HG02852 (cell line): Measurements from ENCODE around the gene RNF145.
"Not testable (repeated sequence)": the region's sequence is repeated elsewhere in the genome, so short reads cannot be mapped to it uniquely, and the experiment has no call there.

ENCODE experiments used
- ATAC-seq: cut with Tn5 transposase; IDR thresholded peaks from one replicate; pipeline ENCODE4 v1.9.1; 2021; ENCODE audit warnings: mild to moderate bottlenecking, moderate library complexity; ENCODE audit not compliant: unreplicated experiment

RNF145 gene, protein sequence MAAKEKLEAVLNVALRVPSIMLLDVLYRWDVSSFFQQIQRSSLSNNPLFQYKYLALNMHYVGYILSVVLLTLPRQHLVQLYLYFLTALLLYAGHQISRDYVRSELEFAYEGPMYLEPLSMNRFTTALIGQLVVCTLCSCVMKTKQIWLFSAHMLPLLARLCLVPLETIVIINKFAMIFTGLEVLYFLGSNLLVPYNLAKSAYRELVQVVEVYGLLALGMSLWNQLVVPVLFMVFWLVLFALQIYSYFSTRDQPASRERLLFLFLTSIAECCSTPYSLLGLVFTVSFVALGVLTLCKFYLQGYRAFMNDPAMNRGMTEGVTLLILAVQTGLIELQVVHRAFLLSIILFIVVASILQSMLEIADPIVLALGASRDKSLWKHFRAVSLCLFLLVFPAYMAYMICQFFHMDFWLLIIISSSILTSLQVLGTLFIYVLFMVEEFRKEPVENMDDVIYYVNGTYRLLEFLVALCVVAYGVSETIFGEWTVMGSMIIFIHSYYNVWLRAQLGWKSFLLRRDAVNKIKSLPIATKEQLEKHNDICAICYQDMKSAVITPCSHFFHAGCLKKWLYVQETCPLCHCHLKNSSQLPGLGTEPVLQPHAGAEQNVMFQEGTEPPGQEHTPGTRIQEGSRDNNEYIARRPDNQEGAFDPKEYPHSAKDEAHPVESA

DNA sequence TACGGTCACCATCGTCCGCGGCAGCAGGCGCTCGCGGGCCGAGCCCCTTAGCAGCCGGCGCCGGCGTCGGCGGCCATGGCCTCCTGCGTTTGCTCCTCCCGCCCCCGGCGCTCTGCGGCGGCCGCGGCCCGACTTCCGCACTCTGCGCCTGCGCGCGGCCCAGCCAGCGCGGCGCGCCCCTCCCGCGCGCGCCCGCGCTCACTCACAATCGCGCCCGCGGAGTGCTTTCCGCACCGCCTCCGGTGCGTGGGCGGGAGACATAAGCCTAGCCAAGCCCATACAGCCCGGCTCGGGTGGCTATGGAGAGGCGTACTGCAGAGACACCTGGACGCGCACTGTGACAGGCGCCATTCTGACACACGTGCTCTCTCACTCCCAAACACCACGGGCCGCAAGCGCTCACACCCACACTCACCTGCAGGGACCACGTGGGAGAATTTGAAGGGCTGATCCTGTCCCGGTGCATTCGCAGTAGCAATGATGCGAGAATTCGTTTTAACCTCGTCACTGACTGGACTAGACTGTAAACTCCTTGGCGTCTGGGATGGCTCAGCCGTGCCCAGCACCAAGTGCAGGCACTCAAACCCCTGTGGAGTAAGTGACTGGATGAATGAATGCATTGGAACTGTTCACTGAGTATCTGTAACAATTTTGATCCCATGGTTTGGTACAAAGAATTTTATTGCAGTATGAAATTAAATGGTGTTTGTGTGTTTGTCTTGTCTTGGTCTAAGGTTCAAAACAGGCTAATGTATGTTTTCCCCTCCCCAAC is at the start of gene RNF145:
TSS of gene RNF145 (minus strand) at position 116 of the 772 bp plus-strand sequence. CDS start 5,936 bp downstream, outside the sequence.
- ATAC-seq: peak; percentile 80

DNA sequence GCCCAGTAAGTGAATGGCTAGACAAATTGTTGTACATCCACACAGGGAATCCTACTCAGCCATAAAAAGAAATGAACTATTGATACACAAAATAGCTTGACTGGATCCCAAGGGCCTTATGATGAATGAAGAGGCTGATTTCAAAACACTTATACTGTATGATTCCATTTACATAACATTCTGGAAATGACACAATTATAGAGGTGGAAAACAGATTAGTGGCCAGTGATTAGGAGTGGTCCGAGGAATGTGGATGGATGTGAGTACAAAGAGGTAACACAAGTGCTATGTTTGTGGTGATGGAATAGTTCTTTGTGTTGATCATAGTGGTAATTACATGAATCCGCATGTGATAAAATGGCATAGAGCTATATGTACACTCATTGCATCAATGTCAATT is 49.0 kb upstream of the RNF145 start:
- no peak for ATAC-seq

DNA sequence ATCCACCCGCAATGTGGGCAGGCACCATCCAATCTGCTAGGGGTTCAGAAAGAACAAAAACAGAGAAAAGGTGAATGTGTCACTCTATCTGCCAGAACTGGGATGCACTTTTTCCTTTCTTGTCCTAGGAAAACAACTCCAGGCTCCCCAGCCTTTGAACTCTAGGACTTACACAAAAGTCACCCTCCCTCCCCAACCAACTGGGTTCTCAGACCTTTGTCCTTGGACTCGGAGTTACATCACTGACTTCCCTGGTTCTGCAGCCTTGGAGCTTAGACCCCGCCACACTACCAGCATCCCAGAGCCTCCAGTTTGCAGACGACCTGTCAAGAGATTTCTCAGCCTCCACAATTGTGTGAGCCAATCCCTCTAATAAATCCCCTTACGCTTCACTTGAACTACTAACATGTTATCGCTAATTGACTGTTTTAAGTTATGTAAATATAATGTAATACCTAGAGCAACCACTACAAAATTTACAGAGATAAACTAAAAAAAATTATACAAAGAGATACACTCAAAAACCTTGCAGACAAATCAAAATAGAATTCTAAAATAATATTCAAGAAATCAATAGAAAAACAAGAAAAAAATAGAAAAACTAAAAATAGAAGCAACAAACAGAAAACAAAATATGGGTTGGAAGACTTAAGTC is 48.4 kb upstream of the RNF145 start:
- ATAC-seq: no peak

DNA sequence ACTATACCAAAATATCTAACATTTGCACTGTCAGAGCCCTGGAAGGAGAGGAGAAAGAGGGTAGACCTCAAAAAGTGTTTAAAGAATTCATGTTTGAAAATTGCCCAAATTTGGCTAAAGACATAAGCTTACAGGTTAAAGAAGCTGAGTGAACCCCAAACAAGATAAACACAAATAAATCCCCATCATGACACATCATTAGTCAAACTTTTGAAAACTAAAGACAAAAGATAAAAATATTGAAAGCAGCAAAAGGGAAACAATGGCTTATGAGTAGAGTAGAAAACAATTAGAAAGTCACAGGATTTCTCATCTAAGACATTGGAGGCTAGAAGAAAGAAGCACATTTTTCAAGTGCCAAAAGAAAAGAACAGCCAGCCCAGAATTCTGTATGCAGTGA is 47.7 kb upstream of the RNF145 start:
- no peak for ATAC-seq

DNA sequence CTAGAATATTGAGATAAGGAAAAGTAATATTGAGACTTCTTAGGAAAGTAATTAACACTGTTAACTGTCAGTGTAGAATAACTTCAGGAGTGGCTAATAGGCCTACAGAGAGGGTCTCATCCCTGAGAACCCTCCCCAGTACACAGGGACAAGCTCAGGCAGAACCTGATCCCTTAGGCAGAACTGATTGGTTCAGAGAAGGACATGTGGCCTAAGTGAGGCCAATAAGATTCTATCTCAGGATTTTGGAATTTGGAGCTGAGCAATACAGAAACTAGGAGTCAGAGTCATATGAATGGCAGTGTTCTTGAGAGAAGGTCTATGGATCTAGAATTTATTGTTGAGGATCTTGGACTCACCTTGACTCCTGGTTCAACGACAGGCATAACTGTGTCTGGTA is 42.8 kb upstream of the RNF145 start:
- ATAC-seq: no peak

DNA sequence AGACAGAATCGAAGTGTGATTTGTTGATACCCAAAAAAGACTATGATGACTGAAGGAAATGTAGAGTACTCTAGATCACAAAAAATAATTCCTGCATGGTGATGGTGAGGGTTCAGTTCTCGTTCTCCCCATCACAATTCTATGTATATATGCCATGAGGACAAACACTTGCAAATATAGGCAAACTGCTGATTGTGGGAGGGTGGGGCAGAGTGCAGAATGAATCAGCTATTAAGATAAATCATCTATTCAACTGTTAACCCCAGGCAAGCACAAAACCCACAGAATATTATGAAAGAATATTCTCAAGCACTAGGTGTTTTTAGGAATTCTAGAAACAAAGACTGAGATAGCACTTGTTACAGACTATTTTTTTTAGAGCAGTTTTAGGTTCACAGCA is 39.8 kb upstream of the RNF145 start:
- ATAC-seq: no peak

DNA sequence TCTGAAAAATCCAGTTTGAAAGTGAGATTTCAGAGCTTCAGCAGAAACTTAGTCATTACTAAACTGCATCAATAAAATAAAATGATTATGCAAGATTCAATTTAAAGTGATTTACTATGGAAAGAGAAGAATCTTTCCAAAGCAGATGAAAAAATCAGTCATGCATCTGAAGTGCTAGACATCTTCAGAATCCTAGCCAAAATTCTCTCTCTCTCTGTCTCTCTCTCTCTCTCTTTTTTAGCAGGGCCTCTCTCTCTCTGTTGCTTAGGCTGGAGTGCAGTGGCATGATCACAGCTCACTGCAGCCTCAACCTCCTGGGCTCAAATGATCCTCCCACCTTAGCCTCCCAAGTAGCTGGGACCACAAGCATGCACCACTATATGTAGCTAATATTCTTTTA is 35.5 kb upstream of the RNF145 start:
- ATAC-seq: no peak

DNA sequence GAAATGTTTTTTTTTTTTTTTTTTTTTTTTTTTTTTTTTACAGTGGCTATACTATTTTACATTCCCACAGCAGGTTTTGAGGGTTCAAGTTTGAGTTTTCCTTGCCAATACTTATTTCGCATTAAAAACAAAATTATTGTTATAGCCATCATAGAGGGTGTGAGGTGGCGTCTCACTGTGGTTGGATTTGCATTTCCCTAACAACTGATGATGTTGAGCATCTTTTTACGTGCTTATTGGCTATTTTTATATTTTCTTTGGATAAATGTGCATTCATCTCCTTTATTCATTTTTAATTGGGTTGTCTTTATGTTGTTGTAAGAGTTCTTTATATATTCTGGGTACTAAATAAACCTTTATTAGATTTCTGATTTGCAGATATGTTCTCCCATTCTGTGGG is 34.8 kb upstream of the RNF145 start:
- ATAC-seq: no peak

DNA sequence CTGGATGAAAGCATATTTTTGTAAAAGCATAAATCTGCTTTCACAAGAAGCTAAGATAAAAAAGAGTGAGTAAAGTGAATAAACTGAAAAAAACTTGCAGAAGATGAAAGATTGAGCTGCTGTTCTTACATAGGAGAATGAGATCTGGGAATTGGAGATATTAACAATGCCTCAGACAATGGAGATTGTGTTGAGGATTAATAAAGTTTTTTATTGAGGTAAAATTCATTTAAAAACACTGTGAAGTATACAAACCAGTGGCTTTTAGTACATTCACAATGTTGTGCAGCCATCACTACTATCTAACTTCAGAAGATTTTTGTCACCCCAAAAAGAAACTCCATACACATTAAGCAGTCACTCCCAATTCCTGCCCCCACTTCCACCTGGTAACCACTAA is 34.0 kb upstream of the RNF145 start:
- ATAC-seq: no peak

DNA sequence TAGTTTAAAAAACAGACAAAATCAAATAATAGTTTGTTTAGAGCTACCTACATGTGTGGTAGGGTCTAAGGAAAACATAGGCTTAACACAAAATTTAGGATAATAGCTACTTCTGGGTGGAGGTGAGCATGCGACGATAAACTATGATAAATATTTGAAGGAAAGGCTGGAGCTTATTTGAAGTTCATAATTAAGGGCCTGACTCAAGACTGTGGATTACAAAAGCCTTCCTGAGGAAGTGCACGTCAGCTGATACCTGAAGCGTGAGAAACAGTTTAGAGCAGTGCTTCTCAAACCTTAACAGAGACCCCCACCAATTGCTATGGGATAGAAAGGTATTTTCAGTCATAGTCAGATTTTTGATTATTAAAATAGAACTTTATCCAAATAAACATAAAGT is 33.3 kb upstream of the RNF145 start:
- no peak for ATAC-seq

DNA sequence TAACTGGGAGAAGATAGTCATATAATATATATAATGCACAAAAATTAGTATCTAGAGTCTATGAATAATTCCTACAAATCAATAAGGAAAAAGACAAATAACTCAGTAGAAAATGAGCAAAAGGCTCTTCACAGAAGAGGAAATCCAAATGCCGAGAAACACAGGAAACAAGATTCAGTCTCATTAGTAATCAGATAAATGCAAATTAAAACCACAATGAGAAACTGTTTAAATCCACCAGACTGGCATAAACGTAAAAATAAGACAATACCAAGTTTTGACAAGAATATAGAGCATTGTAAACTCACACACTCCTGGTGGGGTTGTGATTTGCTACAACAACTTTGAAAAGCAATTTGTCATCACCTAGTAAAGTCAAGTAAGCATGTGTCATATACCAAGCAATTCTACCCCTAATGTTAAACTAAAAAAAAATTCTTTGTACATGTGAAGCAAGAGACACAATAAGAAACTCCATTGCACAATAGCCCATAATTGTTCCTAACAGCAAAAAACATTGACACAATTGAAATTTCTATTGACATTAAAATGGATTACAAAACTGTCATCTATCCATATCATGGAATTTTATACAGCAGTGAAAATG is 32.7 kb upstream of the RNF145 start:
- no peak for ATAC-seq

DNA sequence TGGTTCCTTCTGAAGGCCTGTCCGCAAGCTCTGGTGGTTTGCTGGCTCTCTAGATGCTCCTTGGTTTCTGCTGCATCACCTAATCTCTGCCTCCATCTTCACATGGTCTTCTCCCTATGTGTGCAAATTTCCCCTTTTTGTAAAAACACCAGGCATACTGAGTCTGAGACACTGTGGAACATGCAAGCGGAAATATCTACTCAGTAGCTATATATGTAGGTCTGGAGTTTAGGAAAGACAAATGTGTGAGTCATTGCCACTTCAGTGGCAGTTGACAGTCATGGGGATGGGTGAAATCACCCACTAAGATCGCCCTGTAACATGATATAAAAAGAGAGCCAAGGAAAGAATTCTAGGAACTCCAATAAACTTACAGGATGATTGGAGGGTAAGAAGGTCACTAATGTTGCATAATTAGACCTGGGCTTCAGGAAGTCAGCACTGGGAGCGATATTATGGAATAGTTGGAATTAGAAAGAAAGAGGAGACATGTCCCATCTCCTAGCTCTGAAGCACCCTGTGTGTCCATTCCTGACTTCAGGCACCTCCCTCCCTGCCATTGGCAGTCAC is 31.0 kb upstream of the RNF145 start:
- ATAC-seq: no peak

DNA sequence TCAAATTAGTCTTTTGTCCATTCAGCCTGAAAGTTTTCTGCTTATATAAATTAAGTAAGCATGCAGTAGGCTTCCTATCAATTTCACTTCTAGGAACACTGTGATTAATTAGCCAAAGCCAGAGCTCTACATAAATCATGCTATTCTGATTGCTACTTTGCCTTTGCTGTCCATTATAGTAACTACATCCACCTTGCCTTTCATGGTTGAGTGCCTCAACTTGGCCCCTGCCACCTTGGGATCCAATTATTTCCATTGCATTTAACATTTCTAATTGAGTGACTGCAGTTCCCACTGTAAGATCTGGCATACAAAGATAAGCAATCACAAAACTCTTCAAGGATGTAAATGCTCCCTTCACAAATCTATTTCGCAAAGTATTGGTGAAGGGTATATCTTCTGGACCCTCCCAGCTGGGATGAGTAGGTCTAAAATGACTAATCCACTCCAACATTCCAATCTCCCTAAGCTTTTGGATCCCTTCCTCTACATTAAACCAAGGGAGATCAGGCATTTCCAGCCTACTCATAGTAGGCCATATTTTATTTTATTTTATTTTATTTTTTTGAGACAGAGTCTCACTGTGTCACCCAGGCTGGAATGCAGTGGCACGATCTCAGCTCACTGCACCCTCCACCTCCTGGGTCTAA is 26.6 kb upstream of the RNF145 start:
- ATAC-seq: not testable (repeated sequence)

DNA sequence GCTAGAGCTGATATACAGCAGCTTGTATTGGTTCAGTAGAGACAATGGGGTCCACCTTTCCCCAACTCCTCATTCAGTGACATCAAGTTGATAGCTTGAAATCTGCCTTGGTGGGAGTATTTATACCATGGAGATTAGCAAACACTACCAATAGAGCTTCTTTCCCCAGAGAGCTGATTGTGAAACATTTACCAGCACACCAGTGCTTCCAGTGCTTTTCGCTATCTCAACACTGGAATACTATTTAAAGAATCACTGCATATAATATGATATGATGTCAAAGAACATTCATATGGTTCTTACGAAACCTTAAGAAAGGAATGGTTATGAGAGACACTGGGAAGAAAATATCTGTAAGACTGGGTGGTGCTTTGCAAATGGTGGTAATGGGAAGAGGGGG is 21.8 kb upstream of the RNF145 start:
- no peak for ATAC-seq

DNA sequence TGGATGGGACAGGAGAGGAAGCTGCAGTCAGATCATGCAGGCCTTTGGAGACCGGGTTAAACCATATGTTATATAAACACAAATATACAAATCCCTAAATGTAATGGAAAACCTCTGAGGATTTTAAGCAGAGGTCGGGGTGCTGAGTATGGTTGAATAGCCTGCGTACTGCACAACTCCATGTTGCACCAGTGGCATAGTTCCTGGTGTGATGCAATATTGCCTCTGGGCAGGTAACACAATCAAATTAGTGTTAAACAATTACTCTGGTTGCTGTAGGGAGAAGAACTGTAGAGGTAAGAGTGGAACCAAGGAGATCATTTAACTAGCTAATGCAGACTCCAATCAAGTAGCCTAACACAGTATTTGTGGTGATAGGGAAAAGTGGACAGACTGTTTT is 21.3 kb upstream of the RNF145 start:
- ATAC-seq: no peak

DNA sequence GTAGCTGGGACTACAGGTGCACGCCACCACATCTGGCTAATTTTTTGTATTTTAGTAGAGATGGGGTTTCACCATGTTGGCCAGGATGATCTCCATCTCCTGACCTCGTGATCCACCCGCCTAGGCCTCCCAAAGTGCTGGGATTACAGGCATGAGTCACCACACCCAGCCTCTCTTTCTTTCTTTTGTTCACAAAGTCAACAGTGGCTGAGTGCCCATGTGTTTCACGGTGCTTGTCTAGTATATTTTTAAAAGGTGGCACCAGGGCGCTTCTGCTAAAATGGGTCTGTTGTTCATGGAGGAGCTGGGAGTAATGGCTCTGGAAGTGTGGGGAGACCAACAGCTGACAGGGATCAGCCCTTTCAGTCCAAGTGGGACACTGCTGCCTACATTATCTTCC is 18.7 kb upstream of the RNF145 start:
- ATAC-seq: not testable (repeated sequence)

DNA sequence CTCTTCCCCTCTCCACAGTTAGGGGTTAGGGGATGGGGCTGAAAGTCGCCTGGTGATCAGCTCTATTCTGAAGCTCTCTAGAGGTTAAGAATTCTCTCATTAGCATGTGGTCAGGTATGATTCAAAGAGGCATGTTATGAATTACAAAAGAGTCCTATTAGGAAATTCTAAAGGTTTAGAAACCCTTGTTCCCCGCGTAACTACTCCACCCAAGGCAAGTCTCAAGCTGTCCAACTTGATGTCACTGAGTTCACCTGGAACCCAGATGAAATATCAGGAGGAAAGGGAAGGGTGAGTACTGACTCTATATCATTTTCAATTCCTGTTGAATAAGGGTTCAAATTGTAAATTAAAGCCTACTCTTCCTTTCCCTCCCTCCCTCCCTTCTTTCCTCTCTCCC is 18.1 kb upstream of the RNF145 start:
- ATAC-seq: no peak

DNA sequence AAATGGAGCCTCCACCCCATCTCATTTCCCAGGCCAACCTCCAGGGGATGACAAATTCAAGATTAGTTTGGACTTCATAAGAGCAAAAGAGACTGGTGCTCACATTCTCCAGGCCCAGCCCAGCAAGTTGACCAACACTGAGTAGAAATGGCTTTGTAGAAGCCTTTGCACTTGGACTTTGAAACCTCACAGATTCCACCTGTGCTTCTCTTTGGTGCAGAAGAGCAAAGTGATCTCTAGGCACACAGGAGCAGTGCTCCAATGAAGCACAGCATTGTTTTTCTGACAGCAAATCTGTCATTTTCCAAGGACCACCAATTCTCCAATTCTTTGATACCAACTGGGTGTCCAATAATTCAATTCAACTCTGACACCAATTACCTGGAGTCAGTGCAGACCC is 17.1 kb upstream of the RNF145 start:
- no peak for ATAC-seq

DNA sequence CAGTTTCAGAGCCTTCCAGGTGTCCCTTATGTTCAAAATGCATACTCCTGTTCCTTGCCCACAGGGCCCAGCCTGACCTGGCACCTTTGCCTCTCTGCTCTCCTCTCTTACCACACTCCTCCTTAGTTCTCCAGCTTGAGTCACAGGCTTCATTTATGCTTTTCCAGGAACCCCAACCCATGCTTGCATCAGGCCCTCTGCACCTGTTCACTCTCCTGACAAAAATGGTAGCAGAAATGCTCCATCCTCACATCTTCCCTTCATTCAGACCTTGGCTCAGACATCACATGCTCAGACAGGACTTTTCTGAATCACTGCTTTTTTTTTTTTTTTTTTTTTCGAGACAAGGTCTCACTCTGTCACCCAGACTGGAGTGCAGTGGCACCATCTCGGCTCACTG is 15.1 kb upstream of the RNF145 start:
- no peak for ATAC-seq

DNA sequence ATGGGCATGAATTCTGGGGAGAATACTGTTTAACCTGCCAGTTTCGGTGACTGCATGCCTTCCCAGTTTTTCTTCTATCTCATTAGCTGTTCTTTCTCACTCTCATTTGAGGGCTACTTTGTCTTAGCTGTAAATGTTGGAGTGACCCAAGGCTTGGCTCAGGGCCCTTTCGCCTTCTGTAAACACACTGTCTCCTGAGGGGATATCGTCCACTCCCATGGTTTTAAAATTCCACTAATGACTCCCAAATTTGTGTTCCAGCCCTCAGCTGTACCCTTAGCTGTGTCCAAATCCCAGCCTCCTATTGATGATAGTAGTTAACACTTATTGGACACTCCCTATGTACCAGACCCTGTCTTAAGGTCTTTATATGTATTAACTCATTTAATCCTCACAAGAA is 14.1 kb upstream of the RNF145 start:
- ATAC-seq: no peak
